ENCODE results near the gene BEND6.

DNA sequence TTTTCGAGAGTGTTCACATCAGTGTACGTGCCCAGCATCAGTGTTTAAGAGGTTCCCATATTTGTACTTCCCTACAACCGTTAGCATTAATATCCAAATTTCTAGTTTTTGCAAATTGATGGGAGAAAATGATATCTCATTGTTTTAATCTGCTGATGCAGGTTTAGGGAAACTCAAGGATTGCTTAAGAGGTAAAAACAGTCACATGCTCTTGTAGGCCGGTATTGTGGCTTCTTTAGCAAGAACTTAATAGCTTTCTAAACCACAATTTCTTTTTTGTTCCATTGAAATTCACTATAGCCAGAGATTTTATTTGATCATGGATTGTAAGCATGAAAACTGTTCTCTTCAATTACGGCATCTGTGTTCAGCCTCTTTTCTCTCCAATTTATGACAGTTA, 29.5 kb downstream of the BEND6 start:
- TF ChIP-seq, protein P1, sequence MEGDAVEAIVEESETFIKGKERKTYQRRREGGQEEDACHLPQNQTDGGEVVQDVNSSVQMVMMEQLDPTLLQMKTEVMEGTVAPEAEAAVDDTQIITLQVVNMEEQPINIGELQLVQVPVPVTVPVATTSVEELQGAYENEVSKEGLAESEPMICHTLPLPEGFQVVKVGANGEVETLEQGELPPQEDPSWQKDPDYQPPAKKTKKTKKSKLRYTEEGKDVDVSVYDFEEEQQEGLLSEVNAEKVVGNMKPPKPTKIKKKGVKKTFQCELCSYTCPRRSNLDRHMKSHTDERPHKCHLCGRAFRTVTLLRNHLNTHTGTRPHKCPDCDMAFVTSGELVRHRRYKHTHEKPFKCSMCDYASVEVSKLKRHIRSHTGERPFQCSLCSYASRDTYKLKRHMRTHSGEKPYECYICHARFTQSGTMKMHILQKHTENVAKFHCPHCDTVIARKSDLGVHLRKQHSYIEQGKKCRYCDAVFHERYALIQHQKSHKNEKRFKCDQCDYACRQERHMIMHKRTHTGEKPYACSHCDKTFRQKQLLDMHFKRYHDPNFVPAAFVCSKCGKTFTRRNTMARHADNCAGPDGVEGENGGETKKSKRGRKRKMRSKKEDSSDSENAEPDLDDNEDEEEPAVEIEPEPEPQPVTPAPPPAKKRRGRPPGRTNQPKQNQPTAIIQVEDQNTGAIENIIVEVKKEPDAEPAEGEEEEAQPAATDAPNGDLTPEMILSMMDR (IDR thresholded peaks at IDR 0.05), result no peak
- no peak for TF ChIP-seq POLR2A (IDR thresholded peaks at IDR 0.05)
